NT2/D1 (cell line): Measurements from ENCODE around the gene ZNF28.

Source experiments
- SUZ12 ChIP-seq: IDR thresholded peaks from 2 replicates; pipeline ENCODE4 v1.6.1; 2011; ENCODE audit not compliant: insufficient read length, insufficient read depth; ENCODE audit errors: extremely low read depth
- YY1 ChIP-seq: IDR thresholded peaks from 2 replicates; pipeline ENCODE4 v1.6.1; 2011; ENCODE audit not compliant: insufficient read length, insufficient read depth
- ZNF274 ChIP-seq: IDR thresholded peaks from 2 replicates; pipeline ENCODE4 v1.6.1; 2011; ENCODE audit warnings: mild to moderate bottlenecking, low read depth, low read length

- TF ChIP-seq ZNF274 (no peak), YY1 (no peak), SUZ12 (no peak)
Measured at GRCh38 chr19:52825765-52826164, 4.3 kb upstream of the ZNF28 start.
